HG03457 (cell line): Measurements from ENCODE around the gene TSPAN4.
A peak's percentile ranks its signal among the peaks of the same experiment; 100 is the strongest.

Source experiments
- ATAC-seq: cut with Tn5 transposase; IDR thresholded peaks from one replicate; pipeline ENCODE4 v1.9.1; 2021; ENCODE audit warnings: moderate number of reproducible peaks; ENCODE audit not compliant: unreplicated experiment

Gene TSPAN4

GRCh38 chr11:803770-804598, 38.7 kb upstream of the TSPAN4 start:
- ATAC-seq, result no peak

GRCh38 chr11:804599-804964, 38.1 kb upstream of the TSPAN4 start:
- no peak for ATAC-seq

- no peak for ATAC-seq
Observed at GRCh38 chr11:808427-809286, 34.0 kb upstream of the TSPAN4 start.

- peak; percentile 51 for ATAC-seq
Observed at GRCh38 chr11:809287-810039, 33.2 kb upstream of the TSPAN4 start, which contains the start of gene RPLP2. TSS of gene RPLP2 (plus strand) at chr11:809967. CDS start at chr11:810235, 268 bp downstream.

GRCh38 chr11:810040-810567, 32.5 kb upstream of the TSPAN4 start:
- peak; percentile 1 for ATAC-seq

GRCh38 chr11:811446-812245, 31.0 kb upstream of the TSPAN4 start:
- no peak for ATAC-seq

GRCh38 chr11:812390-812789, 30.3 kb upstream of the TSPAN4 start:
- no peak for ATAC-seq

- ATAC-seq, result no peak
Observed at GRCh38 chr11:813072-813455, 29.6 kb upstream of the TSPAN4 start.

GRCh38 chr11:813456-814096, 29.1 kb upstream of the TSPAN4 start:
- ATAC-seq, result no peak

- ATAC-seq, result no peak
Observed at GRCh38 chr11:815675-816432, 26.8 kb upstream of the TSPAN4 start.

GRCh38 chr11:816433-816779, 26.2 kb upstream of the TSPAN4 start:
- no peak for ATAC-seq

- ATAC-seq, result no peak
Observed at GRCh38 chr11:818396-819128, 24.1 kb upstream of the TSPAN4 start, which contains the start of gene PNPLA2. TSS of gene PNPLA2 (plus strand) at chr11:818914. CDS start at chr11:819719, 805 bp downstream.

GRCh38 chr11:819129-819931, 23.3 kb upstream of the TSPAN4 start:
- peak; percentile 42 for ATAC-seq

GRCh38 chr11:819943-820649, 22.6 kb upstream of the TSPAN4 start:
- peak; percentile 36 for ATAC-seq

GRCh38 chr11:820655-821511, 21.8 kb upstream of the TSPAN4 start:
- no peak for ATAC-seq
